H1 (cell line): ENCODE results near the gene TTC33. TPM values are rescaled to one million over a fixed set of nuclear protein-coding genes. Genes with fewer than 3 reads are reported as not detected.

Experiments
- CHD2 ChIP-seq: IDR thresholded peaks from 2 replicates; pipeline ENCODE4 v1.6.1; 2012; ENCODE audit warnings: low read length, improper control_type of control experiment
- CREB1 ChIP-seq: IDR thresholded peaks from 2 replicates; pipeline ENCODE4 v1.6.1; 2012; ENCODE audit warnings: inconsistent platforms
- EZH2 ChIP-seq: fragments of 200-600 bp; sonication (generic); IDR thresholded peaks from 2 replicates; pipeline ENCODE4 v1.7.1; 2012; ENCODE audit warnings: low read depth, mild to moderate bottlenecking, moderate library complexity, low read length, inconsistent platforms; ENCODE audit not compliant: severe bottlenecking
- GABPA ChIP-seq: IDR thresholded peaks from 2 replicates; pipeline ENCODE4 v1.6.1; 2011; ENCODE audit warnings: mild to moderate bottlenecking, low read length, moderate library complexity, borderline replicate concordance; ENCODE audit not compliant: insufficient read depth
- RAD21 ChIP-seq, 2 experiments: IDR thresholded peaks in 1 of 2; conservative IDR thresholded peaks in 1 of 2; 2 replicates each; pipeline ENCODE4 v1.6.1; 2011; ENCODE audit warnings: low read depth in 2 of 2, low read length in 2 of 2, improper control_type of control experiment in 1 of 2, inconsistent platforms in 1 of 2, mild to moderate bottlenecking in 1 of 2, moderate library complexity in 1 of 2
- RXRA ChIP-seq: IDR thresholded peaks from 2 replicates; pipeline ENCODE4 v1.6.1; 2011; ENCODE audit warnings: low read depth, mild to moderate bottlenecking, low read length, moderate library complexity; ENCODE audit not compliant: insufficient read depth
- SIRT6 ChIP-seq: IDR thresholded peaks from one replicate; pipeline ENCODE4 v1.7.1; 2012; ENCODE audit warnings: low read length, inconsistent platforms
- polyA plus RNA-seq, 7 experiments: library from polyadenylated mRNA; depleted of rRNA in 3 of 7; stranded (reverse) in 5 of 7; unstranded in 2 of 7; fragments of >200 nt in 5 of 7; fragments of 200-250 nt in 2 of 7; gene quantifications; 1 replicate in 5 of 7; 2 replicates in 1 of 7; 4 replicates in 1 of 7; pipeline versions ENCODE4 v1.2.1 to v1.2.3, GENCODE V29; 2011 to 2013; ENCODE audit warnings: missing spikeins in 2 of 7, mixed read lengths in 2 of 7
- total RNA-seq: library from RNA; stranded (reverse); fragmentation: NEBNext Ultra II Directional; extraction: Animal tissue kit (Norgen Biotek cat#: 25700); gene quantifications from 2 replicates; pipeline ENCODE4 v1.2.1, GENCODE V29; 2021
- TF ChIP-seq, protein P1 (sequence below): IDR thresholded peaks from 2 replicates; pipeline ENCODE4 v1.6.1; 2011; ENCODE audit warnings: low read depth, mild to moderate bottlenecking, low read length; ENCODE audit not compliant: insufficient read depth

The TTC33 gene
- total and polyA plus RNA-seq, 2 of the 8 experiments (the other 6 are each of a cell fraction or from before 2014, with no cell fraction given): 1.2 to 12.6 TPM

DNA sequence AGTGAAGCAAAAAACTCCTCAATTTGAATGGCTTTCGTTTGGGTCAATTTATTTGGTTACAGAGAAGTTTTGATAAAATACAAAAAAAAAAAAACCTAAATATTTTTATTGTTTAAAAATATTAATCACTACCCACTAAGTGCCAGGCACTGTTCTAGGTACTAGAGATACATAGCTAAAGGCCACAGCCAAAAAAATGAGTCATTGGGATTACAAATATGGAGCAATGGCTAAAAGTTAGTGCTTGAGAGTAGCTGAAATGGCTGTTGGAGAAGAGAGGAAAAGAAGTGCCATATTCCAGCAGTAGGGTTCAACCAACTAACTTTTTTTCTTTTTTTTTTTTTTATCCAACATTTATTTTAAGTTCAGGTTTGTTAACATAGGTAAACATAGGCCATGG lies 206.1 kb downstream of the TTC33 start (continued):
- TF ChIP-seq, protein P1, sequence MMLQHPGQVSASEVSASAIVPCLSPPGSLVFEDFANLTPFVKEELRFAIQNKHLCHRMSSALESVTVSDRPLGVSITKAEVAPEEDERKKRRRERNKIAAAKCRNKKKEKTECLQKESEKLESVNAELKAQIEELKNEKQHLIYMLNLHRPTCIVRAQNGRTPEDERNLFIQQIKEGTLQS: no peak
- TF ChIP-seq SIRT6 (no peak), EZH2 (no peak), CHD2 (no peak), RXRA (no peak), CREB1 (no peak), RAD21 (IDR thresholded peaks at IDR 0.05 in 1 of 2, conservative IDR thresholded peaks at IDR 0.05 in 1 of 2; ENCODE audit: low read depth in 2 of 2, low read length in 2 of 2) (no peak), GABPA (no peak)
